A673 (cell line): Measurements from ENCODE around the gene ATP10D.

ENCODE experiments used
- CTCF ChIP-seq: fragments of 300-800, 200-600 bp; sonication (generic); conservative IDR thresholded peaks from 2 replicates; pipeline ENCODE4 v1.5.1; 2017; ENCODE audit warnings: low read depth, mild to moderate bottlenecking, antibody characterized with exemption, low read length, moderate library complexity, mixed read lengths
- EZH2 ChIP-seq: fragments of 200-600 bp; sonication (generic); IDR thresholded peaks from 2 replicates; pipeline ENCODE4 v1.6.1; 2017; ENCODE audit warnings: borderline replicate concordance, low read depth, mild to moderate bottlenecking, mixed read lengths, antibody characterized with exemption, low read length; ENCODE audit not compliant: poor library complexity, severe bottlenecking

DNA sequence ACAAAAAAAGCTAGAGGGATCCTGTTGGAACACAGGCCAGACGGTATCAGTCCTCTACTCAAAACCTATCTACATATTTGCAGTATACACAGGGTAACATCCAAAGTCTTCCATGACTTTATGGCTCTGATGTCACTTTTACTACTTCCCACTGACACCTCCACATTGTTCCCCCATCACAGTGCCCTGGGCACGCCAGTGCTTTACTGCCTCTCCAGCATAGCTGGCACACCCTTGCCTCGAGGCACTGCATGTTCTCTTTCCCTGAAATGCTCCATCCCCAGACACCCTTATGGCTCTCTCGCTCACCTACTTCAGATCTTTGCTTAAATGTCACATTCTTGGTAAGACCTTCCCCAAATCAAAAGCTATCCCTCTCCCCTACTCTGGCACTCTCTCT is 6.3 kb upstream of the ATP10D start:
- TF ChIP-seq CTCF (no peak), EZH2 (no peak)
